Nephron progenitor cell (in vitro differentiated cells): Measurements from ENCODE around the gene PAK4.

ENCODE experiments used
- DNase-seq: peaks from one replicate; pipeline ENCODE4 v3.0.0; 2021
- H3K27ac Mint-ChIP-seq: 2 replicates; pipeline ENCODE4 v1.8.0; 2021; ENCODE audit warnings: mild to moderate bottlenecking, moderate library complexity, mixed read lengths
- H3K27me3 Mint-ChIP-seq: 2 replicates; pipeline ENCODE4 v1.8.0; 2021; ENCODE audit warnings: mild to moderate bottlenecking, low read depth, mixed read lengths; ENCODE audit not compliant: poor library complexity
- H3K36me3 Mint-ChIP-seq: 2 replicates; pipeline ENCODE4 v1.8.0; 2021; ENCODE audit warnings: low read depth, mixed read lengths
- H3K4me1 Mint-ChIP-seq: 2 replicates; pipeline ENCODE4 v1.8.0; 2021; ENCODE audit warnings: mixed read lengths
- H3K4me3 Mint-ChIP-seq: 2 replicates; pipeline ENCODE4 v1.8.0; 2021; ENCODE audit warnings: mild to moderate bottlenecking, moderate library complexity, mixed read lengths
- H3K9me3 Mint-ChIP-seq: 2 replicates; pipeline ENCODE4 v1.8.0; 2021; ENCODE audit warnings: mild to moderate bottlenecking, moderate library complexity, mixed read lengths
- CTCF ChIP-seq: fragments of 200-600 bp; sonication (generic); IDR thresholded peaks from 2 replicates; pipeline ENCODE4 v1.5.0; 2021; ENCODE audit warnings: antibody characterized with exemption

The PAK4 gene

GRCh38 chr19:39104186-39104596 is 21.4 kb upstream of the PAK4 start:
- no peak overlapping the region for H3K27ac Mint-ChIP-seq
- H3K27me3 Mint-ChIP-seq, result peaks cover 32% of the 10 kb centered on the region
- TF ChIP-seq CTCF, result no peak
- H3K4me3 Mint-ChIP-seq, result no peak overlapping the region
- H3K9me3 Mint-ChIP-seq, result no peaks in the 10 kb centered on the region
- H3K36me3 Mint-ChIP-seq, result no peaks in the 10 kb centered on the region
- H3K4me1 Mint-ChIP-seq, result no peaks in the 10 kb centered on the region
- no peak for DNase-seq

- Mint-ChIP-seq H3K27me3 (peaks cover 36% of the 10 kb centered on the region), H3K9me3 (no peaks in the 10 kb centered on the region), H3K4me3 (no peak overlapping the region), H3K27ac (peak overlapping the region; percentile 14), H3K4me1 (no peaks in the 10 kb centered on the region), H3K36me3 (no peaks in the 10 kb centered on the region)
- DNase-seq, result no peak
- no peak for TF ChIP-seq CTCF
These were observed 19.4 kb upstream of the PAK4 start for GRCh38 chr19:39106194-39106593.

DNA sequence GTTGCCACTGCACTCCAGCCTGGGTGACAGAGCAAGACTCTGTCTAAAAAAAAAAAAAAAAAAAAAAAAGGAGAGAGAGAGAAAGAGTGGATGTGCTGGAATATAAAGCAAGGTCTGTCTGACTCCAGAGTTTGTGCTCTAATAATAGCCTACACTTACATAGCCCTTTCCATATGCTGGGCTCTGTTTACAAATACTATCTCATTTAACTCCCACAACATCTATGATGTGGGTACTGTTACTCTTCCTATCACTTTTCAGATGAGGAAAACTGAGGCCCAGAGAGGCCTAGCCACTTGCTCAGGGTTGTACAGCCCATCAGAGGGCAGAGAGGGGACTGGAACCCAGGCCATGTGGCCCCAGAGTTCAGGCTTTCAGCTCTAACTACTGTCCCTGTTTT is 15.9 kb upstream of the PAK4 start:
- Mint-ChIP-seq H3K27ac (no peak overlapping the region), H3K9me3 (no peaks in the 10 kb centered on the region), H3K4me1 (peaks cover 7% of the 10 kb centered on the region), H3K27me3 (peaks cover 39% of the 10 kb centered on the region), H3K4me3 (no peak overlapping the region), H3K36me3 (no peaks in the 10 kb centered on the region)
- DNase-seq, result no peak
- no peak for TF ChIP-seq CTCF

GRCh38 chr19:39110263-39110967 is 15.2 kb upstream of the PAK4 start:
- peak; percentile 82 for TF ChIP-seq CTCF
- H3K4me3 Mint-ChIP-seq, result no peak overlapping the region
- H3K36me3 Mint-ChIP-seq, result no peaks in the 10 kb centered on the region
- peaks cover 34% of the 10 kb centered on the region for H3K27me3 Mint-ChIP-seq
- H3K27ac Mint-ChIP-seq, result no peak overlapping the region
- no peaks in the 10 kb centered on the region for H3K9me3 Mint-ChIP-seq
- H3K4me1 Mint-ChIP-seq, result peaks cover 7% of the 10 kb centered on the region
- peak; percentile 67 for DNase-seq

DNA sequence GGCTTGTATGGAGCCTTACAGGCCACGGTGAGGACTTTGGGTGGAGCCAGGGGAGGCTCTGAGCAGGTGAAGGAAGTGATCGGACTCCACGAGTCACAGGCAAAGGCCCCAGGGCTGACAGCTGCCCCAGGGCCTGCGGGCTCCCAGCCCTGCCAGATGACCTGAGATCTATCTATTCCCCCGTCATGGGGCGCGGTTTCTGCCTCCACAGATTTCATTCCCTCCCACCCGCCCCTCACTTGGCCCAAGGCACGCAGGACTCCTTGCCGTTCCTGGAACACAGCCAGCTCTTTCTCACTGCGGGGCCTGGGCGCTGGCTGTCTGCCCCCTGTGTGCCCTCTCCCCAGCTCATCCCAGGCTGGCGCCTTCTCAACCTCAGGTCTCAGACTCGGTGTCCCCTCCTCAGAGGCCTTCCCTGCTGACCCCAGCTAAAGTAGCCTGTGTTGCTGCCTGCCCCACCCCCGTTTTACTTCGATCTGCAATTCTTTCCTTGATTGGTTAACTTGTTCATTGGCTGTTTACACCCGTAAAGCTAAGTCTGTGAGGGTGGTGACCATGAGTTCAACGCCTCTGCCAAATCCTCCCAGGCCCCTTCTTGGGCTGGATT is 13.9 kb upstream of the PAK4 start:
- DNase-seq, result no peak
- peak overlapping the region; percentile 48 for H3K27ac Mint-ChIP-seq
- H3K4me3 Mint-ChIP-seq, result no peak overlapping the region
- H3K4me1 Mint-ChIP-seq, result peaks cover 7% of the 10 kb centered on the region
- H3K27me3 Mint-ChIP-seq, result peaks cover 32% of the 10 kb centered on the region
- no peaks in the 10 kb centered on the region for H3K9me3 Mint-ChIP-seq
- no peaks in the 10 kb centered on the region for H3K36me3 Mint-ChIP-seq
- no peak for TF ChIP-seq CTCF
